NCI-H1092 treated with DMSO at 0.1 percent for 48 hours (cell line): ENCODE data around the gene RNASET2.
"Not testable (repeated sequence)": the region's sequence is repeated elsewhere in the genome, so short reads cannot be mapped to it uniquely, and the experiment has no call there.

Experiments used
- DNase-seq: peaks from one replicate; lab custom pipeline; 2025; lab: John Stamatoyannopoulos, UW

Gene RNASET2

GRCh38 chr6:166969390-166970002, 13.1 kb upstream of the RNASET2 start:
- no peak for DNase-seq

GRCh38 chr6:166966268-166966667, 9.9 kb upstream of the RNASET2 start:
- no peak for DNase-seq

GRCh38 chr6:166960609-166960978, 4.2 kb upstream of the RNASET2 start:
- DNase-seq: no peak

- no peak for DNase-seq
Measured at GRCh38 chr6:166959911-166960608, 3.7 kb upstream of the RNASET2 start.

GRCh38 chr6:166958926-166959861, 2.8 kb upstream of the RNASET2 start:
- no peak for DNase-seq

- DNase-seq: no peak
Measured at GRCh38 chr6:166957805-166958076, 1.4 kb upstream of the RNASET2 start.

GRCh38 chr6:166957087-166957804, 896 bp upstream of the RNASET2 start:
- DNase-seq: peak; percentile 38

GRCh38 chr6:166955865-166956443, 396 bp downstream of the RNASET2 start:
- no peak for DNase-seq

- DNase-seq: no peak
Measured at GRCh38 chr6:166955121-166955864, 1.1 kb downstream of the RNASET2 start.

- DNase-seq: no peak
Measured at GRCh38 chr6:166954118-166954713, 2.1 kb downstream of the RNASET2 start.

- no peak for DNase-seq
Measured at GRCh38 chr6:166952567-166953486, 3.5 kb downstream of the RNASET2 start.

GRCh38 chr6:166952121-166952520, 4.2 kb downstream of the RNASET2 start:
- DNase-seq: no peak

GRCh38 chr6:166951670-166952060, 4.7 kb downstream of the RNASET2 start:
- no peak for DNase-seq

- DNase-seq: peak; percentile 75
Measured at GRCh38 chr6:166950892-166951669, 5.3 kb downstream of the RNASET2 start.

- DNase-seq: no peak
Measured at GRCh38 chr6:166950443-166950821, 5.9 kb downstream of the RNASET2 start.

GRCh38 chr6:166949528-166950442, 6.6 kb downstream of the RNASET2 start:
- DNase-seq: no peak

- not testable (repeated sequence) for DNase-seq
Measured at GRCh38 chr6:166948724-166949123, 7.6 kb downstream of the RNASET2 start.

GRCh38 chr6:166947251-166947650, 9.1 kb downstream of the RNASET2 start:
- no peak for DNase-seq
